GM12891 (cell line): ENCODE data around the gene OR2B6.

Experiments
- PAX5 ChIP-seq: IDR thresholded peaks from 2 replicates; pipeline ENCODE4 v1.6.1; 2011; ENCODE audit warnings: low read length, moderate library complexity, mild to moderate bottlenecking; ENCODE audit not compliant: insufficient read depth, severe bottlenecking
- POLR2A ChIP-seq: IDR thresholded peaks from 2 replicates; pipeline ENCODE4 v1.6.1; 2011; ENCODE audit warnings: low read depth, low read length, control low read depth
- POLR2AphosphoS5 ChIP-seq: IDR thresholded peaks from 2 replicates; pipeline ENCODE4 v1.6.1; 2011; ENCODE audit warnings: low read depth, low read length, control low read depth
- POU2F2 ChIP-seq: IDR thresholded peaks from 2 replicates; pipeline ENCODE4 v1.6.1; 2011; ENCODE audit warnings: low read depth, mild to moderate bottlenecking, control low read depth, low read length, moderate library complexity
- SPI1 ChIP-seq: IDR thresholded peaks from 2 replicates; pipeline ENCODE4 v1.6.1; 2011; ENCODE audit warnings: low read depth, low read length, control low read depth

GRCh38 chr6:27908017-27908416, 49.0 kb upstream of the OR2B6 start:
- TF ChIP-seq POLR2AphosphoS5: no peak
- TF ChIP-seq POLR2A: no peak
- TF ChIP-seq POU2F2: no peak
- no peak for TF ChIP-seq SPI1
- TF ChIP-seq PAX5: no peak
